Measurements from ENCODE around the gene ZNF766.

The ZNF766 gene

GRCh38 chr19:52229524-52229923, 39.9 kb upstream of the ZNF766 start:
- TF ChIP-seq POLR2AphosphoS5 (IDR thresholded peaks at IDR 0.05; ENCODE audit: low read depth, low read length) (peak; percentile 14; the same call in 1 of the 2 replicates), TAF1 (IDR thresholded peaks at IDR 0.05; ENCODE audit: borderline replicate concordance, insufficient read depth, low read length) (no peak)

- TF ChIP-seq REST (IDR thresholded peaks at IDR 0.05; ENCODE audit: insufficient read depth in 1 of 2, low read depth in 2 of 2, low read length in 2 of 2) = no peak
- no peak for TF ChIP-seq TAF1 (IDR thresholded peaks at IDR 0.05; ENCODE audit: borderline replicate concordance, insufficient read depth, low read length)
- no peak for TF ChIP-seq POLR2AphosphoS5 (IDR thresholded peaks at IDR 0.05; ENCODE audit: low read depth, low read length)
- TF ChIP-seq FOXP2 (optimal IDR thresholded peaks at IDR 0.05; ENCODE audit: borderline replicate concordance, extremely low read depth, extremely low read length, insufficient read depth) = no peak
- no peak for TF ChIP-seq SIN3A (IDR thresholded peaks at IDR 0.05; ENCODE audit: borderline replicate concordance, insufficient read depth, low read length)
Observed at GRCh38 chr19:52230685-52231084, 38.7 kb upstream of the ZNF766 start.

- TF ChIP-seq REST (IDR thresholded peaks at IDR 0.05; ENCODE audit: insufficient read depth in 1 of 2, low read depth in 2 of 2, low read length in 2 of 2) (no peak), SIN3A (IDR thresholded peaks at IDR 0.05; ENCODE audit: borderline replicate concordance, insufficient read depth, low read length) (no peak), POLR2AphosphoS5 (IDR thresholded peaks at IDR 0.05; ENCODE audit: low read depth, low read length) (no peak), FOXP2 (optimal IDR thresholded peaks at IDR 0.05; ENCODE audit: borderline replicate concordance, extremely low read depth, extremely low read length, insufficient read depth) (no peak), TAF1 (IDR thresholded peaks at IDR 0.05; ENCODE audit: borderline replicate concordance, insufficient read depth, low read length) (no peak)
Observed at GRCh38 chr19:52231154-52231910, 38.1 kb upstream of the ZNF766 start.

- TF ChIP-seq TAF1 (IDR thresholded peaks at IDR 0.05; ENCODE audit: borderline replicate concordance, insufficient read depth, low read length) = no peak
- TF ChIP-seq POLR2AphosphoS5 (IDR thresholded peaks at IDR 0.05; ENCODE audit: low read depth, low read length) = no peak
- TF ChIP-seq REST (IDR thresholded peaks at IDR 0.05; ENCODE audit: insufficient read depth in 1 of 2, low read depth in 2 of 2, low read length in 2 of 2) = no peak
- no peak for TF ChIP-seq SIN3A (IDR thresholded peaks at IDR 0.05; ENCODE audit: borderline replicate concordance, insufficient read depth, low read length)
- TF ChIP-seq FOXP2 (optimal IDR thresholded peaks at IDR 0.05; ENCODE audit: borderline replicate concordance, extremely low read depth, extremely low read length, insufficient read depth) = no peak
Observed at GRCh38 chr19:52234406-52234805, 35.0 kb upstream of the ZNF766 start.

GRCh38 chr19:52237197-52237596, 32.2 kb upstream of the ZNF766 start:
- TF ChIP-seq POLR2AphosphoS5 (IDR thresholded peaks at IDR 0.05; ENCODE audit: low read depth, low read length) (no peak), FOXP2 (optimal IDR thresholded peaks at IDR 0.05; ENCODE audit: borderline replicate concordance, extremely low read depth, extremely low read length, insufficient read depth) (no peak), SIN3A (IDR thresholded peaks at IDR 0.05; ENCODE audit: borderline replicate concordance, insufficient read depth, low read length) (no peak), REST (IDR thresholded peaks at IDR 0.05; ENCODE audit: insufficient read depth in 1 of 2, low read depth in 2 of 2, low read length in 2 of 2) (no peak), TAF1 (IDR thresholded peaks at IDR 0.05; ENCODE audit: borderline replicate concordance, insufficient read depth, low read length) (no peak)
